HG02852 (cell line): Measurements from ENCODE around the gene NPAS3.

Source experiments
- ATAC-seq: cut with Tn5 transposase; IDR thresholded peaks from one replicate; pipeline ENCODE4 v1.9.1; 2021; ENCODE audit warnings: mild to moderate bottlenecking, moderate library complexity; ENCODE audit not compliant: unreplicated experiment

Gene NPAS3

DNA sequence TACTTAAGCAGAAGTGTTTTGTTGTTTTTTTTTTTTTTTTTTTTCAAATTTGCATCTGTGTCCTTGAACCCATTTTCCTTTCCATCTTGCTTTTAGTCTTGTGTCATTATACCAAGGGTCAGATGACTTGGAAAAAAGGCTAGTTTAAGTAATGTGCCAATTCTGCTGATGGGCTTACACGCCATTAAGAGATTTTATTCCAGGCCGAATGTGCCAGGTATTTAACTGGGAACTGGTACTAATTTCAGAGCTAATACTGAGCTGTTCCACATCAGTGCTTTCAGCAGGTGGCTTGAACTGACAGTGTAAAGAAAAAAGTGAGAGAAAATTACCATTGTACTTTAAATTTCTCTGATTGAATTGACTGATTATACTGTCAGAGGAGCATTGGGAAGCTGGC lies 224.9 kb downstream of the NPAS3 start:
- no peak for ATAC-seq

DNA sequence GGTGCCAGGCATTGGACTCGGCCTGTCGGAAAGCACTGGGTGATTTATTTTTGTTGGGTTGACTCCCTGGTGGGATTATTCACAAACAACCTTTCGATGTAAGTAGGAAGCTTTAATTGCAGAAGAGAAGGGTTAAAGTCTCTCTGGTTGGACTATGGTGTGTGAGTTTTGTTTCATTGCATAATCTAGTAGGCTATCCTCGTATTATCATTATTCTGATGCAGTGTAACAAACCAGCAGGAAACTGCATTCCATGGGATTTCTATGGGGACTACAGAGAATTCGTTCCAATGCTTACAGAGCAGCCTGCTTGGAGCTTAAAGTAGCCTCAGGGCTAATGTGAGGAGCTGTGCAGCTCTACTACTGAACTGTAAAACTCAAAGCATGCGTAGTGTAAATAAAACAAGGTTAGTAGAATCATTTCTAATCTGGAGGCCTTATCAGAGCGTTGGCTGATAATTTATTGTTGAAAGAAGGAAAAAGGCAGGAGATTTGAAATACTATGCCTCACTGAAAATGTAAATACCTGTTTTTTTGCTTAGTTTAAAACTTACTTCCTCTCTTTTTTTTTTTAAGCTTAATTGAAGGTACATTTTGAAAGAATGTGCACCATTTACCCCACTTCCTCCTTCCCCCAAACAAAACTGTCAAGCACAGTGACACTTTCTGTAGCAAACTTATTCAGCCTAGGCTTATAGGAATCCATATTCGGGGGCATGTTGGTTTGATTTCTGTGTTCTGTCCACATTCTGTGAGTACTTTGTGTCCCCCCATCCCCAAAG lies 226.7 kb downstream of the NPAS3 start:
- ATAC-seq: no peak

DNA sequence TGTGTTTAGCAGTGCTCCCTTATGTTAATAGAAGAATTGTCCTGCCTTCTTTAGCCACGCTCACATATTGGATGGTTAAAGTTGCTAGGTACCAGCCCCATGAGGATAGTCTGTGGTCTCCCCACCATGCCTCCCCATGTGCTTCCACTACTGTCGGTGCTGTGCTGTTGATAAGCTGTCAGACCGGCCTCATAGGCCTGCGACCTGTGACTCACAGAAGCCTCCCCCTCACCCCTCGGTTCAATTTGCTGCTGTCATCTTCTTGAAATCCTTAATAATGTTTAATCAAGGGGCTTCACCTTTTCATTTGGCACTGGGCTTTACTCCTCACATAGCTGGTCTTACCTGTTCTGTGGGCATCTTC lies 227.2 kb downstream of the NPAS3 start:
- ATAC-seq: no peak

DNA sequence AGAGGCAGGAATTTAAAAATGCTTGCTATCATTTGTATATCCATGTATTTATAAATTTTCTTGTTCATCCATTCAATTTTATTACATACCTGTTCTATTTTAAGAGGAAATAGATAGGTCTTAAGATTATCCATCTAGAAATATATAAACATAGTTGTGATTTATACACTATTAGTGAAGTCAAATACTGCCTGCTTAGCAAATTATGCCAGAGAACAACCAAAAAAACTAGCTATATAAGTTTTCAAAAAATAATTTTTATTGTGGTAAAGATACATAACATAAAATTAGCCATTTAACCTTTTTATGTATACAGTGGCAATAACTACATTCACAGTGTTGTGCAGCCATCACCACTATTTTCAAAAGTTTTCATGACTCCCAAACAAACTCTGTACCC lies 237.3 kb downstream of the NPAS3 start:
- no peak for ATAC-seq

DNA sequence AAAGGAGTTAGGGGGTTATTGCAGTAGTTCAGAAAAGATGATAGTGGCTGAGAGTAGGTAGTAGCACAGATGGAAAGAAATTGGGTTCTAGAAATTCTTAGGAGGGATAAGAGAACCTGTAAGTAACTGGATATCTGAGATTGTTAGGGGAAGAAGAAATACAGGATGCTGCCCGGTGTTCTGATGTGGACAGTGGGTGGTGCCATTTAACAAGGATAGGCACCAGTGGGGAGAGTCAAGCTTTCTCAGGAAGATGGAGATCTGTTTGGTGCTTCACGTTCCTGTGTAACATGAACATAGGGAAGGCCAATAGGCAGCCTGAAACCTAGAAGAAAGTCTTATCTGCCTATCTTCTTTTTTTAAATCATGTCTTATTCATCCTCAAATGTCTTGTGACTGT lies 245.9 kb downstream of the NPAS3 start:
- ATAC-seq: no peak

DNA sequence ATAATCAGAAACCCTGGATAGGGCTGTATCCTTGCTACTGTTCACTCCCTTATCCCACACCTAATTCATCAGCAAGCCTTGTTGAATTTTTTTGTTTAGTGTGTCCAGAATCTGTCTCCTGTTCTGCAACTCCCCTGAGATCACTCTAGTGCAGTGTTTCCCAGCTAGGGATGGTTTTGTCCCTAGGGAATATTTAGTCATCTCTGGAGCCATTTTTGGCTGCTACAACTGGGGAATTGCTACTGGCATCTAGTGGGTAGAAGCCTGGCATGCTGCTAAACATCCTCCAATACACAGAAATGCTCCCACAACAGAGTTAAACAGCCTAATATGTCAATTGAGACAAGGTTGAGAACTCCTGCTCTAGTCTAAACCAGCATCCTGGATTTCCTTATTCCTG lies 248.0 kb downstream of the NPAS3 start:
- ATAC-seq: no peak

DNA sequence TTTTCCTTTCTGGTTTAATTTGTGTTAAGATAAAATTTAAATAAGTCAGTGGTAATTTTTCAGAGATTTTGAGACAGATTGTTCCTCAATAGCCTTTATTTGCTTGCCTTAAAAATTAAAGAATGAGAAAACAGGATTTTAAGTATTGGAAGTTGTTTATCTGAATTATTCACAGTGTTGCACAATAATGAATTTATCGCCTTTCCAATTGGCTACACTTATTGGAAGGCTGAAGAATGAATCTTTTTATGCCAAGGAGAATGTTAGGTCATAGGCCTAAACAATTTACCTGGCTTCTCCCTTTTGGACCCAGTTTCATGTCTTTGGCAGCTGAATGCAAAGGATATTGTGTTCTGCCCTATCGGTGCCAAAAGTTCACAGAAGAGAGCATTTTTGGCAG lies 250.2 kb downstream of the NPAS3 start:
- ATAC-seq: no peak

DNA sequence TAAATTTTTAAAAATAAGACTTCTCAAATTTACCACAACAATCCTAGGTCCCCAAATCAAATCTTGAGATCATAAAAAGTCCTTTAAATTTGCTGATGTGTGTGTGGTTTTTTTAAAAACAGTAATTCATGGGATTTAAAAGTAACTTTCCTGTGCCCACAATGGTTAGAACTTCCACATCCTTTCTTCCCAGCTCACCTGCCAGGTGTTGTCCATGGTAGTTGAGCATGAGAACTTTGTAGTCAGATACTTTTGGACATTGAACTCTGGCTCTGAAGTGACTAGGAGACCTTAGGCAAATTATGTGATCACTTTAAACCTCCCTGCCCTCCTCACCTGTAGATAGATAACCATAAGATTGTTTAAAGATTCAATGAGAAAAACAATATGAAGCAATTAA lies 253.2 kb downstream of the NPAS3 start:
- ATAC-seq: no peak

DNA sequence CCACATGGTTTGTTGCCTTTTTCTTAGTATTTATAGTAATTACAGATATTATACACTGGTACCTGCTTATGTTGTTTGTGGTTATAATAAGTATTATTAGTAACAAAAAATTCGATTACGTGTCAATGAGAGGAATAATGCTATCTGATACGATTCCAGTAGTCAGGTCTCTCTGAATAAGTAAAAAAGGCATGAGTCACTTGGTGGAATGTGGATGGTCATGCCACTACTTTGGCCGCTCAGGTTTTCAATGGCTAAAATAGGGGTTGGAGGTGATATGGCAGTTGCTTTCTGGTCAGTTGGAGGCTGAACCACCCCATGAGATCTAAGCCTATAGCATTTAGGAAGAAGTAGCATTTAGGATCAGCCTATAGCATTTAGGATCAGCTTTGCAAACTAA lies 255.9 kb downstream of the NPAS3 start:
- no peak for ATAC-seq

DNA sequence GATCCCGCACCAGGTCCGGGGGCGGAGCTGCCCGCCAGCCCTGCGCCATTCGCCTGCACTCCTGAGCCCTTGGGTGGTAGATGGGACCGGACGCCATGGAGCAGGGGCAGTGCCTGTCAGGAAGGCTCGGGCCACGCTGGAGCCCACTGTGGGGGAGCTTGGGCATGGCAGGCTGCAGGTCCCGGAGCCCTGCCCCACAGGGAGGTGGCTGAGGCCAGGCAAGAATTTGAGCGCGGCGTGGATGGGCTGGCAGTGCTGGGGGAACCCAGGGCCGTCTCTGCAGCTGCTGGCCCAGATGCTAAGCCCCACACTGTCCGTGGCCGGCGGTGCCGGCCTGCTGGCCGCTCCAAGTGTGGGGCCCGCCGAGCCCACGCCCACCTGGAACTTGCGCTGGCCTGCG lies 260.0 kb downstream of the NPAS3 start:
- ATAC-seq: no peak

DNA sequence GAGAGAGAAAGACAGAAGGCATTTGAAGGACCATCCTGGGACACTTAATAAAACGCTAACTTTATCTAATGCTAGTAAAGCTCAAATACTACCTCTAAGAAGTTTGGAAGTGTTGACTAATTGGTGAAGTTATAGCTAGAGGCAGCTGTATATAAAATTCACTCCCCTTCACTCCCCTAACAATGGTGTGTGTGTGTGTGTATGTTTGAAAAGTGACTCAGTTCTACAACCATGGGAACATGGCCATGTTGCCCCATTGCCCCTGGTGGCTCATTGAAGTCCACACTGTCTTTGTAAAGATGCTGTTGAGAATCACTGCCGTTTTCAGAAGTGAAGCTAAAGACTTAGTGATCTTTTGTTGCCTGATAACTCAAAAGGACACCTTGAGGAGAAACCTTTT lies 262.4 kb downstream of the NPAS3 start:
- ATAC-seq: no peak

DNA sequence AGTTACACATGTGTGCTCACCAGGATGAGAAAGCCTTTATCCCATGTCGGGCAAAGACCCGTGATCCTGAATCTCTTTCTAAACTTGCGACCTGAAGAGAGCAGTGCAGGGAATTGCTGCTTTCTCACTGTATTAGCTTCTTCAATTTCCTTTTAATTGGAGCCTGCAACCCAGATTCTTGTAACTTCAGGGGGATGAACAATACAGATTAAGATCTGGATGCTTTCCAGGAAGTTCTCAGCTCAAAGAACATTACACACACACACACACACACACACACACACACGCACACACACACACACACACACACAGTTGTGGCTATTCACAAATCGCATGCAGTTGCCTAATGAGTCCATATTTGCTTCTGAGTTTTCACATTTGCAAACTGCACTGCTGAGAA lies 268.3 kb downstream of the NPAS3 start:
- no peak for ATAC-seq

DNA sequence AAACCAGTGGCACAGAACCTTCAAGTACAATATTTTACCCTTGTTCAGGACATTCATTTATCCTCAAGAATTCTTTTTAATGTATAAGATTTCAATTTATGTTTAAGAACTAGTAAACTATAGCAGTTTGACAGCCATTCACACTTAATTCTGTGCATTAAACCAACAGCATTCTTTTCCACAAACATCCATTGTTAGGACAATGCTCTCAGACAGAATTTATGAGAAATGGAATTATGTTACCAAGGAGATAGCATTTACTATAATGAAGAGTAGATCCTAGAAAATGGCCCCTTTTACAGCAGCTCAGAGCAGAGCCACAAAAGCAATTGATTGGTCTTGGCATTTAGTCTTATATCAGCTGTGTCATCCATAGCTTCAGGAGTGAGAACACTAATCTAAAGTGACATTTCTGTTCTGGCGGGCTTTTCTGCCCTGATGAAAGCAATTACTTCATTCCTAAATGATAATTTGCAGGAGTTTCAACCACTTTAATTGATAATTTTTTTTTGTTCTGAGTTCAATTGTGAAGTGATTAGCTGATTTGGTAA lies 268.9 kb downstream of the NPAS3 start:
- no peak for ATAC-seq

DNA sequence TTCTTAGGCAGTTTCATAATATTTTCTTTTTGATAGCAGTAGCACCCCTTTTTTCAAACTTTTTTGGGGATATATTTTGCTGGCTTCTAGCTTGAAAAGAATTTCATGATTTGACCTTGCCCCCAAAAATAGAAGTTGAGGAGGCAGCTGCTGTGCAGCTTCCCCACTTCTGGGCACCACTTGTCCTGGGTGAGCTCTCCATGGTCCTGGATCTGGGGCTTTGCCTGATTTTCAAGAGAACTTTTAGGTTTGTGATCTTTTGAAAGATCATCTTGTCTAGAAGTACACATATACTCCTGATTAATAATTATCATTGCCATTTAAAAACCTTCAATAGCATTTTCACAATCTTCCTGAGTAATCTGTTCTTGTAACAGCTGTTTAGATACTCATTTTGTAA lies 271.6 kb downstream of the NPAS3 start:
- ATAC-seq: no peak

DNA sequence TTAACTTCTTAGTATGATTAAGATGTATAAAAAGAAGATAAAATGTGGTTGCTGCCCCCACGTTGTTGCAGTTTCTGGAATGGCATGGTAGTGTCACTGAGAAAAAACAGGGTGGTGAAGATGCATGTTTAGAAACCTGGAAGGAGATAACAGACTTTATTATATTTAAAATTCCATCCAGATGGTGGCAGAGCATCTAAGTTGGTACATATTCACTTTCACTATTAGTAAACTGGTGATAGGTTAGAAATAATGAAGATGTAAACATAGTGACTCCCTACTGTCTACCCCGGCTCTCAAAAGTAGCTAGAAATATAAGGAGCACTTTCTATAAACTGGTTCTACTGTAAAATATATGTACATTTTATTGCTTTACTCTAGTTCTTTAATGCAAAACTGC lies 279.3 kb downstream of the NPAS3 start:
- no peak for ATAC-seq

DNA sequence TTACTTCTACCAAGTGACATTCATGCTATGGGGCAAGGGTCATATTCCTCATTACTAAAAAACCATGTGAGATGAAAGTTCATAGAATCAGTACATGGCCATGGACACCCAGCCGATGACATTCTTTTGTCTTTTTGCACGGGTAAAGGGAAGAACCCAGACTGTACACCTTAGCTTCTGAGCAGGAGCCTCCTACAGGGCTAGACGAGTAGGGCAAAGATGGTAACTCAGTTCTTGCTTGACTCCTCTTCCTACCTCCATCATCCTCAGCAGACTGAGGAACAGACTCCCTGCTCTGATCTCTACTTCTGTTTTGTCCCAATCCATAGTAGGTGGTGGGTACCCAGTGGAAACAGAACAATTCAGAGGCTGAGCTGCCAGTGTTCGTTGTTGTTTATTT lies 281.3 kb downstream of the NPAS3 start:
- ATAC-seq: no peak

DNA sequence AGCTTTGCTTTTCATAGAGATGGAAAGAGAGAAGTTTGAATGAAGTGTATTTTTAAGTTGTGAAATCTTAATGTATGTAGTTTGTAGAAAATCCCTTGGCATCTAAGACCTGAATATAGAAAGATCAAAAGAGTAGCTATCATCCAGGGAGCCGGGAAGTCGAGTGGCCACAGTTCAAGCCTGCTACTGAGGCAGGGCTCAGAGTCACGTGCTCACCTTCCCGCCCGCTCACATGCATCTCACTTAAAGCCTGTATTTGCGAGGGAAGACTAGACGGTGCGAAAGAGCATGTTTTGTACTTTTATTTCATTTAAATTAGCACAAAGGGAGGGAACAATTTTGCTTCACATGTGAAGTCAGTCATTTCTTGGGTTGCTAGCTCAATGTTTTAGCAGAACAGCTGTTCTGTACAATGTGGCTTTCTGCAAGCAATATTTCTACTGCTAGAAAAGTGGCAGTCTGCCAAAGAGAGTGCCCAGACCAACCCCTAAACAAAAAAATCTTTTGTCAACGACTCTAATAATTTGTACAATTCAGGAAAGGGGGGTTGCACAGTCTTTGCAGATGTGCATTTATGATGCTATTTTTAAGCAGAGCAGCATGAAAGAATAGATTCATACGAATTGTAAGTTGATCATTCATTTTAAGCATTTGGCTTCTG lies 290.7 kb downstream of the NPAS3 start:
- no peak for ATAC-seq

DNA sequence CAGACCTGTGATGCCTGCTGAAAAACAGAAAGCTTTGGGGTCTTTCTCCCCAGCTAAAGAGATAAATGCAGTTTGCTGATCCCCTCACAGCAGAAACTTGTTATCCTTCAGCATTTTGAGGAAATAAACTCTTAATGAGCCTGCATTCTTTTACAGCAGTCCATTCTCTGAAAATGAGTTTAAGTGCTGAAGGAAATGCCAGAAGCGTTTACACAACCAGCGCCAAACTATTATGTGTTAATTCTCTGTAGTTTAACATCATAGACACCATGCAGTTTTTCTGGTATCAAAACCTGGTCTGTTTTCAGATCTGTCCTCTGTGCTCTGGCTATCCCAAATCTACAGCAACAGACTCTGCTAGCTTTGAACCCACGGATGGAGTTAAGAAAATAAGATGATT lies 291.3 kb downstream of the NPAS3 start:
- no peak for ATAC-seq

DNA sequence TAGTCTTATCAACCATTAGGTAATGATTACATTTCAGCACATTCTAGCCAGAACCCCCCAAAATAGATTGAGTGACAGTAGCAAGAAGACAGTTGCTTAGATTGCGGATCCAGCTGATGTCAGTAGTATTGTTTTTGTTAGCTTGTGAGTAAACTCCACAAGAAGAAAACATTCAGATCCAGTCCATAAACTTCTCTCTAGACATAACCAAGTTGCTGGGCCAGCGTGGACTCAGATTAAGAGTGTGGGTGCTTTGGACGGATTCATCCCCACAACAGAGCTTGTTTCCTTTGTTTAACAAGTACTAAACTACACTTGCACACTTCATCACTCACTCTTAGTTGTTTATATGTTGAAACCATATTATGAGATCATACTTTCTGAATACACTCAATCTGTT lies 293.4 kb downstream of the NPAS3 start:
- ATAC-seq: no peak

DNA sequence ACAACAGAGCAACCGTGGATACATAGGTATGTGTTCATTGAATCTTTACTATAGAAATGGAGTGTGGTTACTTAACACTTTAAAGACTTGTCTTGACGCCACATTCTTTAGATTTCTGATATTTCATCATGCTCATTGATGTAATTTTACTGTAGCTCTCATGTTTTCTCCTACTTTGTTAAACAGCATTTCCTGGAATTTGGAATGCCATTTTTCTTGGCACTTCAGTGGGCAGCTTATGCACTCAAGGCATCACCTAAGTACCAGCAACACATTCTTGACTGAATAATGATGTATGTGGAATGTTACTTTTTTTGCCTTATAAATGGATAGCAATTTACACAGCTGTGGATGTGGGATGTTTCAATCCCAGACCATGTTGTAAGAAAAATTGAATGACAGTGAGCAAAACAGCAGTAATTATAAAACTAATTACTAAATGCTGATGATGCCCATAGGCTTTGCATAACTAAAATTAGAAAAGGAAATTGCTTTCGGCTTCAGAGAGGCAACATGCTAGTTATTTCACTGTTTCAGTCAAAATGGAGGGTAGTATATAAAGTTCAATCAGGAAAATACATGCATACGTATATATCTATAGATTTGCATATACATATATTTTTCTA lies 298.5 kb downstream of the NPAS3 start:
- ATAC-seq: no peak

DNA sequence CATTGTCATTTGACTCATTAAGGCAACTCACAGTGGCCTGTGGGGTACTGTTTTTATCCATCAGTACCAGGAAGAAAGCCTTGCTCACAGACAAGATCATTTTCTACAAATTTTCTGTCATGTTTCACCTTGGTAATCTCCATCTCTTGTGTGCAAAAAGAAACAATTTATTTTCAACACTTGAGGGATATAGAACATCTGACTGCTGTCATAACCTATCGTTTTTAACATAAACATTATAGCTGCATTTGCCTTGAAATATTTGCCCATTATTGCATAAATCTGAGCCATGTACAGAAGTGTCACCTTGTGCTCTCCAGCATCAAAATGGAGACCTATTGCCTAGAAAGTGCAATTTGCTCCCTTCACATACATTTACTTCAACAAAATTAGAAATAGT lies 300.8 kb downstream of the NPAS3 start:
- no peak for ATAC-seq

DNA sequence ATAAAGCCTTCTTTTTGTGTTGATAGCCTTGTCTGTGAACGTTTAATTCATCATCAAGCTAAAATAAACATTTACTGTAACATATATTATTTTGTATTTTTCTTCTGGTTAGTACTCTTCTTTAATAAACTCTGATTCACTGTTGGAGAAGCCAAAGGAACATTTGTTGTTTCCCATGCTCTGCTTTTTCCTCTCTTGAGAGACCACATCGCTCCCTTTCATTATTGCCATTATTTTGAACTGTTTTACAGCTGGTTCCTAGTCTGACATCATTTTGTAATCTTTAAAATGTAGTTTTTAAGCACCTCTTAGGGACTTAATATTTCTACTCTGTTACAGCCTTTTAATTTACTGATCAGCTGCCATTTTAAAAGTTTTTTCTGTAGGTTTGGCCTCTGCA lies 301.8 kb downstream of the NPAS3 start:
- no peak for ATAC-seq
